Spleen (tissue), 11 donors: ENCODE data around the gene SSH2. TPM values are rescaled to one million over a fixed set of nuclear protein-coding genes. Genes with fewer than 3 reads are reported as not detected.

Source experiments
- DNase-seq: peaks from one replicate; pipeline ENCODE4 v3.0.0-alpha.2; 2020
- H3K27ac ChIP-seq, 8 donors: fragments of 200-600 bp; sonication (generic) in 7 of 8; 1 replicate in 4 of 8; 2 replicates in 4 of 8; pipeline versions ENCODE4 v1.5.0 to v1.8.0; 2016 to 2021; ENCODE audit warnings: inconsistent platforms in 4 of 8, mild to moderate bottlenecking in 4 of 8, moderate library complexity in 1 of 8
- H3K27me3 ChIP-seq, 7 donors: fragments of 200-600 bp; sonication (generic) in 6 of 7; replicated peaks in 1 of 7; 1 replicate in 4 of 7; 2 replicates in 3 of 7; pipeline versions ENCODE4 v1.5.0 to v1.8.0; 2016 to 2021; ENCODE audit warnings: inconsistent platforms in 3 of 7, mild to moderate bottlenecking in 1 of 7
- H3K36me3 ChIP-seq, 6 donors: fragments of 200-600 bp; sonication (generic) in 5 of 6; 1 replicate in 4 of 6; 2 replicates in 2 of 6; pipeline versions ENCODE4 v1.5.0 to v1.8.0; 2016 to 2021; ENCODE audit warnings: inconsistent platforms in 2 of 6
- H3K4me1 ChIP-seq, 6 donors: fragments of 200-600 bp; sonication (generic) in 5 of 6; 1 replicate in 3 of 6; 2 replicates in 3 of 6; pipeline versions ENCODE4 v1.5.0 to v1.8.0; 2016 to 2021; ENCODE audit warnings: inconsistent platforms in 3 of 6
- H3K4me3 ChIP-seq, 8 donors: fragments of 200-600 bp; sonication (generic) in 7 of 8; 1 replicate in 4 of 8; 2 replicates in 4 of 8; pipeline versions ENCODE4 v1.5.0 to v1.8.0; 2016 to 2021; ENCODE audit warnings: inconsistent platforms in 4 of 8, mild to moderate bottlenecking in 4 of 8, moderate library complexity in 2 of 8
- H3K9me3 ChIP-seq, 8 donors: fragments of 200-600 bp; sonication (generic) in 7 of 8; 1 replicate in 4 of 8; 2 replicates in 4 of 8; pipeline versions ENCODE4 v1.5.0 to v1.8.0; 2016 to 2021; ENCODE audit warnings: inconsistent platforms in 4 of 8
- CTCF ChIP-seq, 11 experiments: fragments of 200-600 bp in 7 of 11; fragments of 450-650 bp in 4 of 11; sonication (generic) in 4 of 11; IDR thresholded peaks in 8 of 11; conservative IDR thresholded peaks in 3 of 11; 1 replicate in 7 of 11; 2 replicates in 4 of 11; pipeline versions ENCODE4 v1.4.0 to v1.8.0; 2016 to 2021; ENCODE audit warnings: antibody characterized with exemption in 11 of 11, inconsistent platforms in 4 of 11, mild to moderate bottlenecking in 1 of 11
- POLR2A ChIP-seq, 3 donors: fragments of 450-650 bp; IDR thresholded peaks; one replicate each; pipeline ENCODE4 v1.5.1; 2017; ENCODE audit warnings: antibody characterized with exemption in 3 of 3, mild to moderate bottlenecking in 1 of 3
- POLR2AphosphoS5 ChIP-seq, 3 donors: sonication (generic); formaldehyde crosslinking; IDR thresholded peaks; one replicate each; pipeline ENCODE4 v1.5.1; 2017; ENCODE audit warnings: antibody characterized with exemption in 3 of 3
- WGBS, 5 donors: extraction: QIAGEN DNeasy Blood & Tissue Kit in 3 of 5; methylation state at CpG; one replicate each; pipeline versions ENCODE4 v1.1.5 to v1.1.7; 2013 to 2018; 5-methylcytosine and 5-hydroxymethylcytosine counted together
- intact Hi-C: fragments of 100-400 bp; cut with DNase I; formaldehyde crosslinking; loops from one replicate; pipeline ENCODE4 v1.15.0; 2023; ENCODE audit warnings: low total_unique reads
- polyA plus RNA-seq, 3 donors: library from polyadenylated mRNA; stranded (reverse); fragments of 200-250 nt; gene quantifications; one replicate each; pipeline ENCODE4 v1.2.1, GENCODE V29; 2013
- total RNA-seq, 7 donors: library from RNA; depleted of rRNA in 3 of 7; stranded (reverse); fragments of >200 nt in 3 of 7; fragmentation: NEBNext Ultra II Directional in 4 of 7; extraction: Animal tissue kit (Norgen Biotek cat#: 25700) in 4 of 7; gene quantifications; one replicate each; pipeline versions ENCODE4 v1.1.0 to v1.2.1, GENCODE V29; 2016 to 2021
- donor health status: healthy with polysubstance abuse.
- donor health status: DM: no; HTN: no; CAD: no; lungs with moderate emphysema.
- donor health status: DM: no; HTN: no; CAD: no.
- donor health status: Bipolar disorder and iron deficiency.
- donor health status: healthy.
- donor health status: DM: no; HTN: no; CAD: no.
- donor health status: DM: yes; HTN: yes; CAD: no.

SSH2 gene
- total and polyA plus RNA-seq, 10 donors, result 15.9 to 182 (median 113) TPM

- Histone ChIP-seq H3K4me3 (peak overlapping the region in 1 of 8 donors; percentile 57), H3K27me3 (no peaks in the 10 kb centered on the region), H3K27ac (peak overlapping the region; percentile 77 to 97 (median 94)), H3K4me1 (peaks cover 56 to 99% (median 88%) of the 10 kb centered on the region in 6 donors), H3K36me3 (peaks cover 0 to 8% (median 0%) of the 10 kb centered on the region in 6 donors), H3K9me3 (peaks cover 0 to 3% (median 1%) of the 10 kb centered on the region in 8 donors)
- DNase-seq, result no peak
- WGBS, 5 donors, result 49 to 57% (median 51%) methylated on average over 2 of the region's 2 CpGs
- intact Hi-C loops, result no loop called here
- TF ChIP-seq POLR2A (IDR thresholded peaks at IDR 0.05), result no peak
- no peak for TF ChIP-seq CTCF (IDR thresholded peaks at IDR 0.05 in 8 of 11, conservative IDR thresholded peaks at IDR 0.05 in 3 of 11)
- peak in 1 of 3 donors; percentile 35 for TF ChIP-seq POLR2AphosphoS5 (IDR thresholded peaks at IDR 0.05)
Observed at GRCh38 chr17:29723278-29724047, 206.6 kb downstream of the SSH2 start.

GRCh38 chr17:29722411-29723198, 207.4 kb downstream of the SSH2 start:
- Histone ChIP-seq H3K27me3 (no peaks in the 10 kb centered on the region), H3K36me3 (peaks cover 0 to 10% (median 0%) of the 10 kb centered on the region in 6 donors), H3K9me3 (no peaks in the 10 kb centered on the region), H3K27ac (peak overlapping the region; percentile 82 to 97 (median 94)), H3K4me1 (peaks cover 54 to 99% (median 92%) of the 10 kb centered on the region in 6 donors), H3K4me3 (peak overlapping the region in 4 of 8 donors; percentile 10 to 57 (median 16))
- no peak for DNase-seq
- TF ChIP-seq POLR2AphosphoS5 (IDR thresholded peaks at IDR 0.05) (peak in 1 of 3 donors; percentile 88), POLR2A (IDR thresholded peaks at IDR 0.05) (no peak), CTCF (IDR thresholded peaks at IDR 0.05 in 8 of 11, conservative IDR thresholded peaks at IDR 0.05 in 3 of 11) (peak in 1 of 11 experiments; percentile 24)
- intact Hi-C loops, result no loop called here
- 10 to 21% (median 15%) methylated on average over 9 of the region's 9 CpGs for WGBS, 5 donors

GRCh38 chr17:29720551-29720950, 209.5 kb downstream of the SSH2 start:
- H3K27ac ChIP-seq, result peak overlapping the region; percentile 82 to 97 (median 94)
- no peaks in the 10 kb centered on the region for H3K27me3 ChIP-seq
- peaks cover 0 to 15% (median 0%) of the 10 kb centered on the region in 6 donors for H3K36me3 ChIP-seq
- no peaks in the 10 kb centered on the region for H3K9me3 ChIP-seq
- intact Hi-C loops, result no loop called here
- H3K4me3 ChIP-seq, result peak overlapping the region in 1 of 8 donors; percentile 57
- WGBS, 5 donors, result 39 to 53% (median 45%) methylated on average over 3 of the region's 3 CpGs
- peaks cover 42 to 99% (median 92%) of the 10 kb centered on the region in 6 donors for H3K4me1 ChIP-seq
- TF ChIP-seq POLR2AphosphoS5 (IDR thresholded peaks at IDR 0.05) (no peak), CTCF (IDR thresholded peaks at IDR 0.05 in 8 of 11, conservative IDR thresholded peaks at IDR 0.05 in 3 of 11) (no peak)
- no peak for DNase-seq
